Measurements from ENCODE around the gene C1orf105. TPM values are rescaled to one million over a fixed set of nuclear protein-coding genes. Genes with fewer than 3 reads are reported as not detected.
A peak's percentile ranks its signal among the peaks of the same experiment; 100 is the strongest.

C1orf105 gene
- total and polyA plus RNA-seq, 10 of the 15 experiments (the other 5 are each of a cell fraction or from before 2014, with no cell fraction given), result not detected

DNA sequence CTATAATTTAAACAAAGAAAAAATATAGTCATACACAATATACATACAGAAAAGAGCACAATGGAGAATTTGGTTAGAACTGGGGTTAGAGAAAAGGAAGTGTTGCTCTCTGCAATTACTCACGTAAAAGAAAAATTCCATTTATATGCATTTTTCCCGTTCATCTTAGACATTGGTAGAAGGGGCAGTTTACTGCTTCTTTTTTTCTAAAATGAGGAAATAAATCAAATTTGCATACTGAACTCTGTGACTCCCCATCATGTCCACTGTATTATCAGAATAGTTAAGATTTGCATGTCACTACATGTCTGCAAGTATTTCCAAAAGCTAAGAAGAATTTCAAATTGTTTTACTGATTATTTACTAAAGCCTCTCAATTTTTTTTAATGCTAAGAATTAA lies 44.1 kb upstream of the C1orf105 start:
- WGBS (ENCODE audit: insufficient coverage, insufficient replicate concordance, low lambda C conversion rate, missing lambda C conversion rate), result 47% methylated on average over 2 of the region's 2 CpGs
- in situ Hi-C loops (cut with MboI), result no loop called here
- H4K20me1 ChIP-seq (ENCODE audit: control insufficient read depth, insufficient read depth), result no peaks in the 10 kb centered on the region

DNA sequence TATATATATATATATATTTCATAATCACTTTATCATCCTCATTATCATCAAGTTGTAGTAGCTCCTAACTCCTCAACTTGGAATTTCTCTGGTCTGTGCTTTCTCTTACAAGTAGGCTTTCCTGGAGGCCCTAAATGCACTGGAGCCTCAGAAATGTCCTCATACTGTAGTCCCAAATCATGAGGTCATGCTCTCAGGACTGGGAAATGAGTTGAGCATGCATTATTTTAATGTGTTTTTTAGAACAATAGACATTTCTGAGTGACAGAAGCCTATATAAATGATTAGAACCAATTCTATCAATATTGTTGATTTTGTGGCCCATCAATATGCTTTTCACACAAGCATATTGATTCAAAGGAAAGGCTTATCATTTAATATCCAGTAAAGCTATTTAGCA lies 42.9 kb upstream of the C1orf105 start:
- no peaks in the 10 kb centered on the region for H4K20me1 ChIP-seq (ENCODE audit: control insufficient read depth, insufficient read depth)
- H3K36me3 ChIP-seq (ENCODE audit: control insufficient read depth in 2 of 2, insufficient read depth in 2 of 2, low read length in 1 of 2), result no peaks in the 10 kb centered on the region
- no peak overlapping the region for H2AFZ ChIP-seq (ENCODE audit: control insufficient read depth, low read depth, low read length)
- no peaks in the 10 kb centered on the region for H3K79me2 ChIP-seq (ENCODE audit: control insufficient read depth, insufficient read depth, low read length)
- no peak overlapping the region for H3K27ac ChIP-seq (ENCODE audit: control insufficient read depth, insufficient read depth)
- H3K27me3 ChIP-seq (replicated peaks in 1 of 2; ENCODE audit: control insufficient read depth in 2 of 2, insufficient read depth in 2 of 2, low read length in 1 of 2), result no peaks in the 10 kb centered on the region
- intact Hi-C loops (cut with micrococcal nuclease; ENCODE audit: unreplicated experiment) (no loop called here), in situ Hi-C loops (cut with MboI) (no loop called here)
- H3K9ac ChIP-seq (ENCODE audit: control insufficient read depth, insufficient read depth, low read length), result no peak overlapping the region
- RAD21 ChIA-PET (ENCODE audit: unreplicated experiment), result interaction anchor here (1.0 to 7.5 kb wide), 12 partner anchors 13 to 197 kb away, joined by 3 to 90 read pairs (median 7); no protein-coding TSS in a partner anchor
- DNase-seq (ENCODE audit: low read depth, low spot score), result no peak
- no peak overlapping the region for H3K4me3 ChIP-seq
- ATAC-seq, result no peak
- no TSS peak for BruUV-seq (replicated peaks)
- SMC1A ChIA-PET (ENCODE audit: uncharacterized antibody, unreplicated experiment), result interaction anchor here (1.0 to 16.9 kb wide), 4 partner anchors 11 to 36 kb away, joined by 7 to 345 read pairs (median 279); no protein-coding TSS in a partner anchor
- FAIRE-seq, result no peak
- H3K9me3 ChIP-seq (replicated peaks; ENCODE audit: control insufficient read depth, insufficient read depth, low read length), result peaks cover 4% of the 10 kb centered on the region; the same call in 1 of the 3 replicates
- CTCF ChIA-PET, result interaction anchor here (1.0 to 7.0 kb wide), 7 partner anchors 14 to 38 kb away, joined by 3 to 64 read pairs (median 9); no protein-coding TSS in a partner anchor
- H3K4me1 ChIP-seq (ENCODE audit: control insufficient read depth, insufficient read depth, low read length), result peaks cover 17% of the 10 kb centered on the region
- POLR2A ChIA-PET, result interaction anchor here (1.4 to 2.2 kb wide), 3 partner anchors 17 to 19 kb away, joined by 3 to 12 read pairs (median 7); no protein-coding TSS in a partner anchor
- no peak overlapping the region for H3K4me2 ChIP-seq (ENCODE audit: control insufficient read depth, insufficient read depth)
- TF ChIP-seq HSF1 (IDR thresholded peaks at IDR 0.05; ENCODE audit: low read depth, low read length) (no peak), ATF2 (IDR thresholded peaks at IDR 0.05; ENCODE audit: low read length) (no peak), CBX3 (IDR thresholded peaks at IDR 0.05; ENCODE audit: borderline replicate concordance, low read depth) (no peak), MEF2A (IDR thresholded peaks at IDR 0.05; ENCODE audit: insufficient read depth, low read depth, low read length) (no peak), MEF2B (IDR thresholded peaks at IDR 0.05; ENCODE audit: partially characterized antibody, poor library complexity, severe bottlenecking) (no peak), KDM1A (IDR thresholded peaks at IDR 0.05; ENCODE audit: borderline replicate concordance) (no peak), NFXL1 (IDR thresholded peaks at IDR 0.05; ENCODE audit: borderline replicate concordance) (no peak), NFYB (IDR thresholded peaks at IDR 0.05; ENCODE audit: insufficient read depth, low read depth, low read length) (no peak), ZSCAN29 (IDR thresholded peaks at IDR 0.05) (no peak), NR2C1 (IDR thresholded peaks at IDR 0.05) (no peak), DPF2 (IDR thresholded peaks at IDR 0.05) (no peak), ELK1 (IDR thresholded peaks at IDR 0.05; ENCODE audit: low read depth, low read length) (no peak)

More for the DNA sequence above, 44.1 kb upstream of the C1orf105 start:
- ChIA-PET POLR2A (interaction anchor here (1.0 to 2.2 kb wide), 3 partner anchors 14 to 18 kb away, joined by 3 to 12 read pairs (median 7); no protein-coding TSS in a partner anchor), CTCF (interaction anchor here (1.0 to 7.0 kb wide), 6 partner anchors 15 to 33 kb away, joined by 5 to 64 read pairs (median 10); no protein-coding TSS in a partner anchor), RAD21 (ENCODE audit: unreplicated experiment) (interaction anchor here (0.8 to 7.5 kb wide), 15 partner anchors 14 to 198 kb away, joined by 3 to 90 read pairs (median 6); no protein-coding TSS in a partner anchor), SMC1A (ENCODE audit: uncharacterized antibody, unreplicated experiment) (interaction anchor here (0.6 to 16.9 kb wide), 6 partner anchors 10 to 203 kb away, joined by 3 to 345 read pairs (median 114); no protein-coding TSS in a partner anchor)
- peaks cover 10% of the 10 kb centered on the region for H3K4me1 ChIP-seq (ENCODE audit: control insufficient read depth, insufficient read depth, low read length)
- H3K36me3 ChIP-seq (ENCODE audit: control insufficient read depth in 2 of 2, insufficient read depth in 2 of 2, low read length in 1 of 2), result no peaks in the 10 kb centered on the region
- intact Hi-C loops (cut with micrococcal nuclease; ENCODE audit: unreplicated experiment), result no loop called here
- peak overlapping the region; percentile 4 for H3K4me2 ChIP-seq (ENCODE audit: control insufficient read depth, insufficient read depth)
- no peak overlapping the region for H3K9ac ChIP-seq (ENCODE audit: control insufficient read depth, insufficient read depth, low read length)
- ATAC-seq, result no peak
- no peak overlapping the region for H3K27ac ChIP-seq (ENCODE audit: control insufficient read depth, insufficient read depth)
- H3K4me3 ChIP-seq, result no peak overlapping the region
- H3K79me2 ChIP-seq (ENCODE audit: control insufficient read depth, insufficient read depth, low read length), result no peaks in the 10 kb centered on the region
- no peak overlapping the region; the same call in 1 of the 2 replicates for H2AFZ ChIP-seq (ENCODE audit: control insufficient read depth, low read depth, low read length)
- no peak for FAIRE-seq
- TF ChIP-seq CHD1 (IDR thresholded peaks at IDR 0.05; ENCODE audit: low read depth, low read length) (no peak), ZNF24 (IDR thresholded peaks at IDR 0.05) (no peak), EGR1 (IDR thresholded peaks at IDR 0.05; ENCODE audit: borderline replicate concordance in 1 of 2, low read depth in 2 of 2, low read length in 2 of 2) (no peak), ASH2L (IDR thresholded peaks at IDR 0.05; ENCODE audit: borderline replicate concordance, low read depth) (no peak)
- BruUV-seq (replicated peaks), result no TSS peak
- H3K27me3 ChIP-seq (replicated peaks in 1 of 2; ENCODE audit: control insufficient read depth in 2 of 2, insufficient read depth in 2 of 2, low read length in 1 of 2), result no peaks in the 10 kb centered on the region
- no peak for DNase-seq (ENCODE audit: low read depth, low spot score)
- peaks cover 2% of the 10 kb centered on the region; the same call in 1 of the 3 replicates for H3K9me3 ChIP-seq (replicated peaks; ENCODE audit: control insufficient read depth, insufficient read depth, low read length)

All from GM12878 (cell line).